RWPE2 (cell line): ENCODE data around the gene AGR2.
"Not testable (repeated sequence)": the region's sequence is repeated elsewhere in the genome, so short reads cannot be mapped to it uniquely, and the experiment has no call there.

ENCODE experiments used
- ATAC-seq: fragments of 200-7000 bp; cut with Tn5 transposase; 3 replicates; pipeline ENCODE4 v1.9.1; 2021; ENCODE audit warnings: low read depth
- DNase-seq: peaks from one replicate; pipeline ENCODE4 v3.0.0-alpha.2; 2020; ENCODE audit warnings: low spot score
- H3K27ac ChIP-seq: fragments of 450-650 bp; 2 replicates; pipeline ENCODE4 v1.5.1; 2017; ENCODE audit warnings: mild to moderate bottlenecking; ENCODE audit not compliant: poor library complexity, severe bottlenecking
- H3K27me3 ChIP-seq: fragments of 250-450 bp; sonication (Bioruptor Pico); 2 replicates; pipeline ENCODE4 v1.5.1; 2021; ENCODE audit warnings: mild to moderate bottlenecking, moderate library complexity; ENCODE audit not compliant: insufficient read depth, poor library complexity, severe bottlenecking
- H3K36me3 ChIP-seq: fragments of 250-450 bp; sonication (Bioruptor Pico); 2 replicates; pipeline ENCODE4 v1.5.1; 2020; ENCODE audit warnings: low read depth, mild to moderate bottlenecking, moderate library complexity
- H3K4me1 ChIP-seq: fragments of 250-450 bp; sonication (Bioruptor Pico); 2 replicates; pipeline ENCODE4 v1.5.1; 2021; ENCODE audit warnings: mild to moderate bottlenecking, moderate library complexity; ENCODE audit not compliant: insufficient read depth, poor library complexity, severe bottlenecking
- H3K4me3 ChIP-seq: fragments of 250-450 bp; sonication (Bioruptor Pico); 2 replicates; pipeline ENCODE4 v1.5.1; 2021; ENCODE audit warnings: mild to moderate bottlenecking, moderate library complexity; ENCODE audit not compliant: severe bottlenecking
- H3K9me3 ChIP-seq: fragments of 250-450 bp; sonication (Bioruptor Pico); 2 replicates; pipeline ENCODE4 v1.5.1; 2021; ENCODE audit warnings: mild to moderate bottlenecking, moderate library complexity; ENCODE audit not compliant: severe bottlenecking
- CTCF ChIP-seq: fragments of 450-650 bp; IDR thresholded peaks from one replicate; pipeline ENCODE4 v1.5.1; 2017; ENCODE audit warnings: mild to moderate bottlenecking, moderate library complexity; ENCODE audit not compliant: poor library complexity, severe bottlenecking

AGR2 gene

GRCh38 chr7:16774294-16774693, 30.5 kb downstream of the AGR2 start:
- peaks cover 25% of the 10 kb centered on the region for H3K4me1 ChIP-seq
- no peak for TF ChIP-seq CTCF
- no peaks in the 10 kb centered on the region for H3K27me3 ChIP-seq
- DNase-seq (no peak), ATAC-seq (no peak)
- no peak overlapping the region for H3K27ac ChIP-seq
- H3K4me3 ChIP-seq = no peak overlapping the region
- no peaks in the 10 kb centered on the region for H3K9me3 ChIP-seq
- 0 out of 2 replicates have a peak, but pooled peaks cover 1% of the 10 kb centered on the region for H3K36me3 ChIP-seq

DNA sequence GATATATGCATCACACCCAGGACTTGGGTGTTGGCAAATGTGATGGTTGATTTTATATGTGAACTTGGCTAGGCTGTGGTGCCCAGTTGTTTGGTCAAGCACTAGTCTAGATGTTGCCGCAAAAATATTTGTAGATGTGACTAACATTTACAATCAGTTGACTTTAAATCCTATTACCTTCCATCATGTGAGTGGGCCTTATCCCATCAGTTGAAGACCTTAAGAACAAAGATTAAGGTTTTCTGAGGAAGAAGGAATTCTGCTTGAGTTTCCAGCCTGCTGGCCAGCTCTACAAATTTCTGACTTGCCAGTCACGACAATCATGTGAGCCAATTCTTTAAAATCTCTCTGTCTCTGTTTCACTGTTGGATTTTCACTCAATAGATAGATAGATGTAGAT, 30.9 kb downstream of the AGR2 start:
- TF ChIP-seq CTCF = no peak
- DNase-seq = no peak
- Histone ChIP-seq H3K36me3 (no peaks in the 10 kb centered on the region), H3K4me3 (no peak overlapping the region), H3K27ac (no peak overlapping the region), H3K4me1 (peaks cover 25% of the 10 kb centered on the region), H3K9me3 (no peaks in the 10 kb centered on the region), H3K27me3 (no peaks in the 10 kb centered on the region)
- ATAC-seq = no peak

GRCh38 chr7:16773326-16773725, 31.5 kb downstream of the AGR2 start:
- Histone ChIP-seq H3K4me1 (peaks cover 25% of the 10 kb centered on the region), H3K36me3 (no peaks in the 10 kb centered on the region), H3K9me3 (no peaks in the 10 kb centered on the region), H3K4me3 (no peak overlapping the region), H3K27me3 (no peaks in the 10 kb centered on the region), H3K27ac (no peak overlapping the region)
- TF ChIP-seq CTCF = no peak
- DNase-seq = no peak
- no peak for ATAC-seq

GRCh38 chr7:16770657-16771329, 34.0 kb downstream of the AGR2 start:
- Histone ChIP-seq H3K27ac (peak overlapping the region; percentile 24), H3K4me1 (peaks cover 25% of the 10 kb centered on the region), H3K36me3 (no peaks in the 10 kb centered on the region), H3K9me3 (no peaks in the 10 kb centered on the region), H3K27me3 (no peaks in the 10 kb centered on the region), H3K4me3 (peak overlapping the region; percentile 3)
- DNase-seq (no peak), ATAC-seq (peak; percentile 92)
- TF ChIP-seq CTCF = no peak

DNA sequence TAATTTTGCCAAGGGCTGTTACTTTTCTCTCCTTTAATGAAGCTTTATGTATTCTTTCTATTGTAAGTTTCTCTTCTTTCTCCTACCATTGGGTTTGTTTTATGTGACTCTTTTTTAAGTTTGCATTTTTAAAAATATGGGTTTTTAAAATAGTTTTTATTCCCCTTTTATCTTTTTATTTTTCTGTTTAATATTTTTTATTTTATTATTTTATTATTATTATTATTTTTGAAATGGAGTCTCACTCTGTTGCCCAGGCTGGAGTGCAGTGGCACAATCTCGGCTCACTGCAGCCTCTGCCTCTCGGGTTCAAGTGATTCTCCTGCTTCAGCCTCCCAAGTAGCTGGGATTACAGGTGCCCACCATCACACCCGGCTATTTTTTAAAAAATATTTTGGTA, 34.8 kb downstream of the AGR2 start:
- peaks cover 26% of the 10 kb centered on the region for H3K4me1 ChIP-seq
- ATAC-seq, H3K4me3 ChIP-seq: not testable (repeated sequence)

More for the DNA sequence above, 34.8 kb downstream of the AGR2 start:
- H3K27me3 ChIP-seq, H3K36me3 ChIP-seq, DNase-seq, H3K9me3 ChIP-seq: not testable (repeated sequence)
- H3K27ac ChIP-seq = peak overlapping the region; percentile 24
